Spleen (tissue), 11 donors: Measurements from ENCODE around the gene RSPH10B2. TPM values are rescaled to one million over a fixed set of nuclear protein-coding genes. Genes with fewer than 3 reads are reported as not detected.
A peak's percentile ranks its signal among the peaks of the same experiment; 100 is the strongest.
"Not testable (repeated sequence)": the region's sequence is repeated elsewhere in the genome, so short reads cannot be mapped to it uniquely, and the experiment has no call there.

Source experiments
- DNase-seq: peaks from one replicate; pipeline ENCODE4 v3.0.0-alpha.2; 2020
- H3K27ac ChIP-seq, 8 donors: fragments of 200-600 bp; sonication (generic) in 7 of 8; 1 replicate in 4 of 8; 2 replicates in 4 of 8; pipeline versions ENCODE4 v1.5.0 to v1.8.0; 2016 to 2021; ENCODE audit warnings: inconsistent platforms in 4 of 8, mild to moderate bottlenecking in 4 of 8, moderate library complexity in 1 of 8
- H3K27me3 ChIP-seq, 7 donors: fragments of 200-600 bp; sonication (generic) in 6 of 7; replicated peaks in 1 of 7; 1 replicate in 4 of 7; 2 replicates in 3 of 7; pipeline versions ENCODE4 v1.5.0 to v1.8.0; 2016 to 2021; ENCODE audit warnings: inconsistent platforms in 3 of 7, mild to moderate bottlenecking in 1 of 7
- H3K36me3 ChIP-seq, 6 donors: fragments of 200-600 bp; sonication (generic) in 5 of 6; 1 replicate in 4 of 6; 2 replicates in 2 of 6; pipeline versions ENCODE4 v1.5.0 to v1.8.0; 2016 to 2021; ENCODE audit warnings: inconsistent platforms in 2 of 6
- H3K4me1 ChIP-seq, 6 donors: fragments of 200-600 bp; sonication (generic) in 5 of 6; 1 replicate in 3 of 6; 2 replicates in 3 of 6; pipeline versions ENCODE4 v1.5.0 to v1.8.0; 2016 to 2021; ENCODE audit warnings: inconsistent platforms in 3 of 6
- H3K4me3 ChIP-seq, 8 donors: fragments of 200-600 bp; sonication (generic) in 7 of 8; 1 replicate in 4 of 8; 2 replicates in 4 of 8; pipeline versions ENCODE4 v1.5.0 to v1.8.0; 2016 to 2021; ENCODE audit warnings: inconsistent platforms in 4 of 8, mild to moderate bottlenecking in 4 of 8, moderate library complexity in 2 of 8
- H3K9me3 ChIP-seq, 8 donors: fragments of 200-600 bp; sonication (generic) in 7 of 8; 1 replicate in 4 of 8; 2 replicates in 4 of 8; pipeline versions ENCODE4 v1.5.0 to v1.8.0; 2016 to 2021; ENCODE audit warnings: inconsistent platforms in 4 of 8
- POLR2A ChIP-seq, 3 donors: fragments of 450-650 bp; IDR thresholded peaks; one replicate each; pipeline ENCODE4 v1.5.1; 2017; ENCODE audit warnings: antibody characterized with exemption in 3 of 3, mild to moderate bottlenecking in 1 of 3
- POLR2AphosphoS5 ChIP-seq, 3 donors: sonication (generic); formaldehyde crosslinking; IDR thresholded peaks; one replicate each; pipeline ENCODE4 v1.5.1; 2017; ENCODE audit warnings: antibody characterized with exemption in 3 of 3
- WGBS, 5 donors: extraction: QIAGEN DNeasy Blood & Tissue Kit in 3 of 5; methylation state at CpG; one replicate each; pipeline versions ENCODE4 v1.1.5 to v1.1.7; 2013 to 2018; 5-methylcytosine and 5-hydroxymethylcytosine counted together
- intact Hi-C: fragments of 100-400 bp; cut with DNase I; formaldehyde crosslinking; loops from one replicate; pipeline ENCODE4 v1.15.0; 2023; ENCODE audit warnings: low total_unique reads
- polyA plus RNA-seq, 3 donors: library from polyadenylated mRNA; stranded (reverse); fragments of 200-250 nt; gene quantifications; one replicate each; pipeline ENCODE4 v1.2.1, GENCODE V29; 2013
- total RNA-seq, 7 donors: library from RNA; depleted of rRNA in 3 of 7; stranded (reverse); fragments of >200 nt in 3 of 7; fragmentation: NEBNext Ultra II Directional in 4 of 7; extraction: Animal tissue kit (Norgen Biotek cat#: 25700) in 4 of 7; gene quantifications; one replicate each; pipeline versions ENCODE4 v1.1.0 to v1.2.1, GENCODE V29; 2016 to 2021
- TF ChIP-seq, protein P1 (sequence below), 11 experiments: fragments of 200-600 bp in 7 of 11; fragments of 450-650 bp in 4 of 11; sonication (generic) in 4 of 11; IDR thresholded peaks in 8 of 11; conservative IDR thresholded peaks in 3 of 11; 1 replicate in 7 of 11; 2 replicates in 4 of 11; pipeline versions ENCODE4 v1.4.0 to v1.8.0; 2016 to 2021; ENCODE audit warnings: antibody characterized with exemption in 11 of 11, inconsistent platforms in 4 of 11, mild to moderate bottlenecking in 1 of 11
- donor health status: healthy with polysubstance abuse.
- donor health status: DM: no; HTN: no; CAD: no; lungs with moderate emphysema.
- donor health status: DM: no; HTN: no; CAD: no.
- donor health status: Bipolar disorder and iron deficiency.
- donor health status: healthy.
- donor health status: DM: no; HTN: no; CAD: no.
- donor health status: DM: yes; HTN: yes; CAD: no.

Gene RSPH10B2
- total and polyA plus RNA-seq, 10 donors, result 0.06 to 2.2 (median 0.79) TPM; not detected in 1

DNA sequence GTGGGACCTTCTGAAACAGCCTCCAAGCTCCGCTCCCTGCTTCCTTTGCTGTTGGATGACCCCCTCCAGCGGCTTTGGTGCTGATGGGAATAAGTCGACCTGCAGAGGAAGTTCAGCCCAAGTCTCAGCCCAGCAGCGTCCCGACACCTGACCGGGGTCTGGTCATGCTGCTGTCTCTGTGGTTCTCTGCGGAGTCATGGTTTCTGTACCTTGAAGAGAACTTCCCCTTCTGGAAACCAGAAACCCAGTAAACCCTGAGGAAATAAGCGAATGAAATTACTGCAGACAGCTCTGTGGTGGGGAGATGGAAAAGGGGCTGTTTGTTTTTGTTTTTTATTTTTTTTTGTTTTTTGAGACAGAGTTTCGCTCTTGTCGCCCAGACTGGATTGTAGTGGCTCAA, 28.9 kb upstream of the RSPH10B2 start:
- intact Hi-C loops, result no loop called here
- 33 to 49% (median 46%) methylated on average over 10 of the region's 10 CpGs for WGBS, 5 donors
- Histone ChIP-seq H3K27me3 (no peaks in the 10 kb centered on the region), H3K27ac (peak overlapping the region in 5 of 8 donors; percentile 20 to 68 (median 49)), H3K9me3 (no peaks in the 10 kb centered on the region), H3K4me3 (peak overlapping the region in 1 of 8 donors; percentile 43), H3K4me1 (peaks cover 0 to 29% (median 12%) of the 10 kb centered on the region in 6 donors), H3K36me3 (no peaks in the 10 kb centered on the region)
- TF ChIP-seq POLR2AphosphoS5 (IDR thresholded peaks at IDR 0.05), result peak in 2 of 3 donors; percentile 24 to 47
- no peak for TF ChIP-seq POLR2A (IDR thresholded peaks at IDR 0.05)
- TF ChIP-seq, protein P1, sequence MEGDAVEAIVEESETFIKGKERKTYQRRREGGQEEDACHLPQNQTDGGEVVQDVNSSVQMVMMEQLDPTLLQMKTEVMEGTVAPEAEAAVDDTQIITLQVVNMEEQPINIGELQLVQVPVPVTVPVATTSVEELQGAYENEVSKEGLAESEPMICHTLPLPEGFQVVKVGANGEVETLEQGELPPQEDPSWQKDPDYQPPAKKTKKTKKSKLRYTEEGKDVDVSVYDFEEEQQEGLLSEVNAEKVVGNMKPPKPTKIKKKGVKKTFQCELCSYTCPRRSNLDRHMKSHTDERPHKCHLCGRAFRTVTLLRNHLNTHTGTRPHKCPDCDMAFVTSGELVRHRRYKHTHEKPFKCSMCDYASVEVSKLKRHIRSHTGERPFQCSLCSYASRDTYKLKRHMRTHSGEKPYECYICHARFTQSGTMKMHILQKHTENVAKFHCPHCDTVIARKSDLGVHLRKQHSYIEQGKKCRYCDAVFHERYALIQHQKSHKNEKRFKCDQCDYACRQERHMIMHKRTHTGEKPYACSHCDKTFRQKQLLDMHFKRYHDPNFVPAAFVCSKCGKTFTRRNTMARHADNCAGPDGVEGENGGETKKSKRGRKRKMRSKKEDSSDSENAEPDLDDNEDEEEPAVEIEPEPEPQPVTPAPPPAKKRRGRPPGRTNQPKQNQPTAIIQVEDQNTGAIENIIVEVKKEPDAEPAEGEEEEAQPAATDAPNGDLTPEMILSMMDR (IDR thresholded peaks at IDR 0.05 in 8 of 11, conservative IDR thresholded peaks at IDR 0.05 in 3 of 11), result no peak
- DNase-seq, result peak; percentile 88

DNA sequence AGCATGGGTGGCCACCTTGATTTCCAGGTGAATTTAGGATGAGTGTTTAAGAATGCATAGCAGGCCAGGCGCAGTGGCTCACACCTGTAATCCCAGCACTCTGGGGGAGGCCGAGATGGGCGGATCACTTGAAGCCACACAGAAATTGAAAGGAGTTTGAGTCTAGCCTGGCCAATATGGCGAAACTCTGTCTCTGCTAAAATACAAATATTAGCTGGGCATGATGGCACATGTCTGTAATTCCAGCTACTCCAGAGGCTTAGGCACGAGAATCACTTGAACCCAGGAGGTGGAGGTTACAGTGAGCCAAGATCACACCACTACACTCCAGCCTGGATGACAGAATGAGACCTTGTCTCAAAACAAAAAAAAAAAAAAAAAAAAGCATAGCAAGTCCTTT, 27.6 kb upstream of the RSPH10B2 start:
- WGBS, 5 donors, result 80 to 96% (median 92%) methylated on average over 5 of the region's 5 CpGs

DNA sequence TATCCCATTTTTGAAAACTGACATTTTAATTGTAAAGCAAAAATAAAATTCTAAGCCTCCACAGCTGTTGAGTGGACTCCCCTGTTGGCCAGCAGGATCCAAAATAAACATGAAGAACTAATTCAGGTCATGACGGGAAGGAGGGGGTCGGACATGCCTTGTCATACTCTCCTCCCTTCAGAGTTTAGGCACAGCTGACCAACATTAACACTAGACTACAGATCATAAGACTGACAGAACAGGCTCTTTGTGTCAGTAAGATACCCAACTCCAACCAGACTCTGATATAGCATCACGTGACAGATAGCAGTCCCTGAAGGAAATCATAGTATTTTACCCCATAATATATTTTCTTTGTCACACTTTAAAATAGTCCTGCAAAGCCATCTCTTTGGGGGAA, 26.2 kb upstream of the RSPH10B2 start:
- no peak for DNase-seq
- Histone ChIP-seq H3K27ac (no peak overlapping the region), H3K9me3 (no peaks in the 10 kb centered on the region), H3K36me3 (peaks cover 0 to 9% (median 5%) of the 10 kb centered on the region in 6 donors), H3K27me3 (no peaks in the 10 kb centered on the region), H3K4me3 (no peak overlapping the region), H3K4me1 (peaks cover 0 to 44% (median 23%) of the 10 kb centered on the region in 6 donors)
- WGBS, 5 donors, result 81 to 98% (median 93%) methylated on average over 3 of the region's 3 CpGs
- intact Hi-C loops, result no loop called here
- no peak for TF ChIP-seq POLR2A (IDR thresholded peaks at IDR 0.05)
- no peak for TF ChIP-seq POLR2AphosphoS5 (IDR thresholded peaks at IDR 0.05)
- TF ChIP-seq, protein P1 (IDR thresholded peaks at IDR 0.05 in 8 of 11, conservative IDR thresholded peaks at IDR 0.05 in 3 of 11), result no peak

More for the DNA sequence above, 27.6 kb upstream of the RSPH10B2 start:
- H3K27ac ChIP-seq, H3K27me3 ChIP-seq, H3K4me3 ChIP-seq, DNase-seq, H3K36me3 ChIP-seq, intact Hi-C loops, H3K9me3 ChIP-seq: not testable (repeated sequence)
- peaks cover 0 to 42% (median 21%) of the 10 kb centered on the region in 6 donors for H3K4me1 ChIP-seq

DNA sequence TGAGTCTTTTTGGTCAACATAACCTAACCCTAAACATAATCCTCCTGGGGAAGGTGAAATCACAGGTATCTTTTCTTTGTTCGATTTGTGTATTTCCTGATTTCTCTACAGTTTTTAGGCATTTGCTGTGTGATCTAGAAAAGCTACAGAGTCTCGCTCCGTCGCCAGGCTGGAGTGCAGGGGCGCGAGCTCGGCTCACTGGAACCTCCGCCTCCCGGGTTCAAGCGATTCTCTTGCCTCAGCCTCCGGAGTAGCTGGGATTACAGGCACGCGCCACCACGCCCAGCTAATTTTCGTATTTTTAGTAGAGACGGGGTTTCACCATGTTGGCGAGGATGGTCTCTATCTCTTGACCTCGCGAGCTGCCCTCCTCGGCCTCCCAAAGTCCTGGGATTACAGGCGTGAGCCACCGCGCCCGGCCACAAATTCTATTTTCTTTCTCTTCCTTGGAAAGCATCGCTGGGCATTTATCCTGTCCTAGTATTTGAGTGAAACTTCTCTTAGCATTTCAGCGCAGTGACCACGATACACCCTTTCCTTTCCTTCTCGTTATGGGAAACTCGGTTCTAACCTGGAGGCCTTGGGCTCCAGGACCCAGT, 24.9 kb upstream of the RSPH10B2 start:
- H3K36me3 ChIP-seq, result peaks cover 0 to 22% (median 16%) of the 10 kb centered on the region in 6 donors
- intact Hi-C loops, H3K9me3 ChIP-seq, H3K27me3 ChIP-seq, DNase-seq: not testable (repeated sequence)
- H3K27ac ChIP-seq, result peak overlapping the region; percentile 85 to 94 (median 90)
- H3K4me1 ChIP-seq, result peaks cover 0 to 44% (median 23%) of the 10 kb centered on the region in 6 donors
- 54 to 76% (median 61%) methylated on average over 28 to 29 of the region's 29 CpGs for WGBS, 5 donors
- H3K4me3 ChIP-seq, result peak overlapping the region in 7 of 8 donors; percentile 76 to 98 (median 89)

DNA sequence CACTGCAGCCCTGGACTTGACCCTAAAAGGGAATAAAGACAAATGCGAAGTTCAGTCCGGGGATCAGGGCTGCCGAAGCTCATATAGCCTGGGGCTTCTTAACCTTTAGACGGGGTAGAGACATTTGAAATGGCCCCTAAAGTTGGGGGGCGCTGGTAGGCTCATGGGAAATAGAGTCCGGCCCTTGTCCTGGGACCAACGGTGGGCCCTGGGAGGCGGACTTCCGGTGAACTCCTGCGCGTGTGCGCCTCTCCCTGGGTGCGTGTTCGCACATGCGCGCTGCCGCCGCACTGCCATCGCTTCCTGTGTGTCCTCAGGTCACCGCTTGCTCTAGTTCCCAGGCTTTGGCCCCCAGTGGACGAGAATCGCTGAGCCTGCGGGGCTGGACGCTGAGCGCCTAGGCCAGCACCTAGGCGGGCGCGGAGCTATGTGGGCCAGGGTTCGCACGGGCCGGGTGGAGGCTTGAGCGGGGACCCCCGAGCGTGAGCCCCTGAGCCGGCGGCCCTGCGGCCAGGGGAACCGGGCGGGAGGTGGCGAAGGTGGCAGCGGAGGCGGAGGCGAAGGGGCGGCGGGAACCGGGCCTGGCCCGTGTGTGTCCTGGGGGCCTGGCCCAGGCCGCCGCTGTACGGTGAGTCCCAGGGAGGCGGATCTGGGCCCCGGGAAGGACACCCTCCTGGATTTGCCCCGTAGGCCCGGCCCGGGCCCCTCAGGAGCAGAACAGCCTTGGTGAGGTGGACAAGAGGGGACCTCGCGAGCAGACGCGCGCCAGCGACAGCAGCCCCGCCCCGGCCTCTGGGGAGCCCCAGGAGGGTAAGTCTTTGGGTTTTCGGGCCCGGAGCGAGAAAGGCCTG, 24.2 kb upstream of the RSPH10B2 start:
- peak overlapping the region; percentile 85 to 94 (median 90) for H3K27ac ChIP-seq
- intact Hi-C loops, result no loop called here
- 0 to 3% (median 1%) methylated on average over 38 to 66 of the region's 66 CpGs for WGBS, 5 donors

More for the DNA sequence above, 24.2 kb upstream of the RSPH10B2 start:
- TF ChIP-seq, protein P1 (IDR thresholded peaks at IDR 0.05 in 8 of 11, conservative IDR thresholded peaks at IDR 0.05 in 3 of 11), result peak in 2 of 11 experiments; percentile 16 to 27
- TF ChIP-seq POLR2A (IDR thresholded peaks at IDR 0.05), result no peak
- peak; percentile 86 to 93 (median 91) for TF ChIP-seq POLR2AphosphoS5 (IDR thresholded peaks at IDR 0.05)
- H3K36me3 ChIP-seq, result peaks cover 0 to 29% (median 23%) of the 10 kb centered on the region in 6 donors
- peak overlapping the region; percentile 76 to 98 (median 89) for H3K4me3 ChIP-seq
- DNase-seq, result peak; percentile 97
- peaks cover 0 to 39% (median 20%) of the 10 kb centered on the region in 6 donors for H3K4me1 ChIP-seq
- H3K9me3 ChIP-seq, result no peaks in the 10 kb centered on the region
- H3K27me3 ChIP-seq, result no peaks in the 10 kb centered on the region
